ENCODE results near the gene ZSCAN21. TPM values are rescaled to one million over a fixed set of nuclear protein-coding genes. Genes with fewer than 3 reads are reported as not detected.

ZSCAN21 gene
- polyA plus RNA-seq = 1.5 and 3.8 TPM in 2 replicates

DNA sequence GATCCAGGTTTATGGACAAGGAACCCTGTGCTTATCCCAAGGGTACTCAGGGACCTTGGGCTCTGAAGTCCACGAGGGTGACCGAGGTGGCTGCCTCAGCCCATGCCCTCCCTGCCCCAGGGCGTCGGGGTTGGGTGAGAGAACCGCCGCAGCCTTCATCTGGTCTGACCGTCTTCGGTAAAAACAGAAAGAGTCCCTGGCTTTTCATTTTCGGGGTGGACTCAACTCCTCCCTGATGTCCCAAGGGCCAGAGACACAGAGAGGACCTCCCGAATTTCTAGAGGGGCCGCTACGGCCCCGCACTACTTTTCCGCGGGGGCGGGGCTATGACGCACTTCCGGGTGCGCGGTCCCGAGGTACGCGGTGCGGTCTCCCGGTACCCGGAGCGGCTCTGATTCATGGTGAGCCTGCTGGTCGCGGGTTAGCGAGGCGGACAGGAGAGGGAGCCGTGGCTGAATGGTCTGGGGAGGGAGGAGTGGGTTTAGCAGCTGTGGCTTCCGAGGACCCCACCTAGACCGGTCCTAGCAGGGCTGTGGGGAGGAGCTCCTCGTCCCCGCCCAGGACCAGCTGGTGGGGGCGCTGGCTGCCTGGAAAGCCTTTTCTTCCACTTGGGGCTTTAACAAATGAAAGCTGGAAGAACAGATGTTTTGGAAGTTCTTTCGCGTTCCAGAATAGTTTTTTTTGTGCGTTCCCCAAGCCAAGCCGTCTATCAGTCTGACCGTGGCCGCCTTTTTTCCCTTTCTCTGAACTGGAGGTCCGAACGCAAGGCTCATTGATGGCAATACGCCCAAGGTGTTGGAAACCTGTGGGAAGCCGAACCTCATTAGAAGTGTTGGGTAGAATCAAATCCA lies at the start of gene ZSCAN21:
TSS of gene ZSCAN21 (plus strand) at position 334 of the 851 bp plus-strand sequence. CDS start 7,233 bp downstream, outside the sequence.

DNA sequence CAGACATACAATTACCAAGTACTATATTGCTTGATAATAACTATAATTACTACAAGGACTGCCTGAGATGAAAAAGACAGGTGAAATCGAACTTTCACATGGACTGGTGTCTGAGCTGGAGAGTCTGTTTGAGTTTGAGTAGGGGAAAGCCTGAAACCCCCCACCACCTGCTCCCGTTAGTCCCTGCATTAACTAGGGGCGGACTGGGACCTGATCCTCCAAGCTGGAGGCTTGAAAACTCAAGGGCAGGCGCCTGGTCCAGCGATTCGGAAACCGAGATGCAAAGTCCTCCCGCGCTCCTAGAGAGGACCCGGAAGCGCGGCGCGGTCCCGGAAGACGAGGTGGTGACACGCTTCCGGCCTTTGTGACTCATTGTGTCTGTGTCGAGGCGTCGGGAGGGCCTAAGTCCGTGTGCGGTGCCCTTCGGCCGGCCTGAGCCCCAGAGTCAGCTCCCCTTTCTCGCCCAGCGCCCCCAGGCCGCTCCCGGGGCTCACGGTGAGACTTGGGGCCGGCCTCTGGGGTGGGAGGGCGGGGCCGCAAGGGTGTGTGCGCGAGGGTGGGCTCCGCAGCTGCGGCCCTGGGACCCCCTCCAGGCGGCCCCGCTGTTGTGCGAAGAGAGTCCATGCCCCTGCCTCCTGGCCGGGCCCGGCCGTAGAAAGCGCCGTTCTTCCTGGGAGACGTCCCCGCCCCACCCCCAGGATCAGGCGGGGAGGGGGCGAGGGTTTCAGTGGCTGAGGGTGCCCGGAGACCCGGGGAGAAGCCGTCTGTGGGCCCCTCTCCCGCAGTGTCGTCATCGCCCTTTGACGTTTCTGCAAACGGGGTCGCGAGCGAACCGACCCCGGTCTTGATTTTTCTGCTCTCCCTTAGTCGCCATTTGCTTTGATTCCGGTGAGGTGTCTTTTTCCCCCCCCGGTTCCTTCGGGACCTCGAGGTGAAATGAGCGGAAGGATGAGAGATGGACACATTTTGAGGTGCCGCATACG lies 34.1 kb upstream of the ZSCAN21 start, which contains the start of gene ZKSCAN1:
TSS of gene ZKSCAN1 (plus strand) at position 365 of the 983 bp plus-strand sequence. CDS start 7,911 bp downstream, outside the sequence.

DNA sequence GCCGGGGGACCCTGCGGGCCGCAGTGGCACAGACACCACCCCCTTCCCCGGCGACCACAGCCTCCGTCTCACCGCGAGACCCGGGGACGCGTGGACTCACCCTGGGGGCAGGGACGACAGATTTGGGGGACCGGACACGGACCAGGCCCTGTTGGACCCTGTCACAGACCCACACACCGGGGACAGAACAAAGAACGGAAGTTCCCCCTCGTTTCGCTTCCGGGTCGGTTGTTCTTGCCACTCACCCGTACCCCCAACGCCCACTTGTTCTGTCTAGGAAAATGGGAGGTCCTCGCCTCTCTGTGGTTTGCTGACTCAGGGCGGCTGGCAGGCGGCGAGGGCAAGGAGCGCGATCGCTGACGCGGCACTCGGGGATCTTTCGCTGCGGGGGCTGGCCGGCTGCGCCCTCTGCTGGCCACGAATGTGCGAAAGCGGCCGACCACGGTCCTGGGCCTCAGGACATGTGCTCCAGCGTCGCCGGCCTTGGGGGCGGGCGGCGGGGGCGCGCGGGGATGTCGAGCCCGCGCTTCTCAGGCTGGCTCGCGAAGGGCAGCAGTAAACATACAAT lies 32.0 kb downstream of the ZSCAN21 start, which contains the start of gene ZNF3:
TSS of gene ZNF3 (minus strand) at position 189 of the 568 bp plus-strand sequence. CDS start 4,366 bp downstream, outside the sequence.

DNA sequence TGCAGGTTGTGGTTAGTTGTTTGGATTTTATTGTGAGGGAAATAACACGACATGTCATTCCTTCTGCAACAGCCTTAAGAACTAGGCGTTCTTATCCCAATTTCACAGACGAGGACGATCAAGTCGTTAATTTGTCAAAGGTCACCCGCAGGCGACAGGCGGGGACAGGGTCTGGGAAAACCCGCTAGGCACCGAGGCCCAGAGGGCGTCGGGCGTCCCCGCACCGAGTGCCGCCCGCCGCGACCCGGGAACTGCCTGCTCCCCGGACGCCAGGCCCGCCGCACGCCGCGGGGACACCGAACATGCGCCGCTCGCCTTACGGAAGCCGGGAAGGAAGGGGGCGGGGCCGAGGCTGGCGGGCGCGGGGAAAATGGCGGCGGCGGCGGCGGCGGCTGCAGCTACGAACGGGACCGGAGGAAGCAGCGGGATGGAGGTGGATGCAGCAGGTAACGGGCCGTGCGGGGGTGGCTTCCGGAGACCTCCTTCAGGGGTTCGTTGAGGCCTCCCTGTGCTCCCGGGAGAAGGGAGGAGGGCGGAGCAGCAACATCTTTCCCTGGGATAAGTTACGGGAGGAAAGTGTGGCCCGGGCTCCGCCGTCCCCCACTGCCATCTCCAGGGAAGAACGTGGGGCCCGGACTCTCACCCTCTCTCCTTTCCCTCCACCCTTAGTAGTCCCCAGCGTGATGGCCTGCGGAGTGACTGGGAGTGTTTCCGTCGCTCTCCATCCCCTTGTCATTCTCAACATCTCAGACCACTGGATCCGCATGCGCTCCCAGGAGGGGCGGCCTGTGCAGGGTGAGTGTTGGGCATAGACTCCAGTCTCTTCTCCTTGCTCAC lies 39.3 kb downstream of the ZSCAN21 start, which contains the start of gene COPS6:
TSS of gene COPS6 (plus strand) at position 349 of the 837 bp plus-strand sequence. CDS start at position 371, 22 bp downstream.

DNA sequence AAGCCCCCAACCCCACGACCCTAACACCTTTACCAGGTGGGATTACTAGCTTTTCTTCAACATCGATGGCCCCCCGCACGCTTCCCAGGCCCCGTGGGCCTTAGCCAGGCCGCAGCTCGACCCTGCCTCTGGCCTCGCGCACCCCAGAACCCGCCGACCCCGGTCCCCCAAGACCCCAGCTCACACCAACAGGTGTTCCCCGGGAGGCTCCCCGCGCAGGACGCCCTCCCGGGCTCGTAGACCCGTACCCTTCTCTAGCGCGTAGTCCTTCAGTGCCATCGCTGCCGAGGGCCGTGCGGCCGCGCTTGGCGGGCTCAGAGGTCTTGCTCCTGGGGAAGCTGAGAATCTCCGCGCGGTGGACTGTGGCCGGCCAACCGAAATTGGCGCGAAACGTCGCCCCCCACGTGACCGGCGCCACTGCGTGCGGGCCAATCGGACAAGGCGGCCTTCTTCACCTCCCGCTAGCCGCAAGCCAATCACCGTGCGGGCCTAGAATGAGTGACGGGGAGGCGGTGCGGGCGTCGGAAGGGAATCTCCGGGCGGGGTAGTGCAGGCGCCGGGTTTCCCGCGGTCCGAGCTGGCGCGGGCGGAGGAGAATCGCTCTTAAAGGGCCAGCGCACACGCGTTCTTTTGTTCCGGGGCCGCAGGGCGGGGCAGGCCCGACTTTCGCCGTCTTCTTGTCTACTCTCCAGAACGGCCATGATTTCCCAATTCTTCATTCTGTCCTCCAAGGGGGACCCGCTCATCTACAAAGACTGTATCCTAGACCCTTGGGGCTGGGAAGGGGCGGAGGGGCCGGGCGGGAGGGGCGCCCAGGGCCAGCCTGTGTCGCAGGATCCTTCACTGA lies 51.7 kb downstream of the ZSCAN21 start, which contains the start of the genes AP4M1 and MCM7:
TSS of gene AP4M1 (plus strand) at position 628 of the 847 bp plus-strand sequence. CDS start at position 700, 72 bp downstream.
TSS of gene MCM7 (minus strand) at position 382 of the 847 bp plus-strand sequence. CDS start at position 279, 103 bp downstream.

Other genes with a start within 250 kb of the ZSCAN21 start
- not detected in 2 replicates for gene CYP3A43, start 221.8 kb upstream of the ZSCAN21 start, polyA plus RNA-seq
- not detected in 2 replicates for gene OR2AE1, start 172.7 kb upstream of the ZSCAN21 start, polyA plus RNA-seq
- 3.7 and 6.7 TPM in 2 replicates for gene TRIM4, start 130.2 kb upstream of the ZSCAN21 start, polyA plus RNA-seq
- not detected in 2 replicates for gene GJC3, start 120.2 kb upstream of the ZSCAN21 start, polyA plus RNA-seq
- not detected in 2 replicates for gene AZGP1, start 73.7 kb upstream of the ZSCAN21 start, polyA plus RNA-seq
- gene ZKSCAN1, start 34.2 kb upstream of the ZSCAN21 start, polyA plus RNA-seq = 8.3 and 11.2 TPM in 2 replicates
- 3.4 and 4.4 TPM in 2 replicates for gene ZNF3, start 31.9 kb downstream of the ZSCAN21 start, polyA plus RNA-seq
- 160 and 204 TPM in 2 replicates for gene COPS6, start 39.2 kb downstream of the ZSCAN21 start, polyA plus RNA-seq
- gene MCM7, start 51.6 kb downstream of the ZSCAN21 start, polyA plus RNA-seq = 0.59 and 2.2 TPM in 2 replicates
- gene AP4M1, start 51.9 kb downstream of the ZSCAN21 start, polyA plus RNA-seq = 1.2 and 1.5 TPM in 2 replicates
- gene TAF6, start 69.6 kb downstream of the ZSCAN21 start, polyA plus RNA-seq = 1.8 and 3.9 TPM in 2 replicates
- gene CNPY4, start 69.9 kb downstream of the ZSCAN21 start, polyA plus RNA-seq = 0.54 and 1.2 TPM in 2 replicates
- 0.28 TPM in 1 of 2 replicates, not detected in the other for gene MBLAC1, start 77.2 kb downstream of the ZSCAN21 start, polyA plus RNA-seq
- gene LAMTOR4, start 99.1 kb downstream of the ZSCAN21 start, polyA plus RNA-seq = 372 and 417 TPM in 2 replicates
- 0.97 and 4.0 TPM in 2 replicates for gene TRAPPC14, start 108.9 kb downstream of the ZSCAN21 start, polyA plus RNA-seq
- 0.24 and 0.43 TPM in 2 replicates for gene GAL3ST4, start 118.8 kb downstream of the ZSCAN21 start, polyA plus RNA-seq
- gene GPC2, start 127.6 kb downstream of the ZSCAN21 start, polyA plus RNA-seq = not detected in 2 replicates
- 0.55 and 2.1 TPM in 2 replicates for gene STAG3, start 128.1 kb downstream of the ZSCAN21 start, polyA plus RNA-seq
- not detected in 2 replicates for gene PVRIG, start 170.2 kb downstream of the ZSCAN21 start, polyA plus RNA-seq

Measured in Purkinje cell (primary cell).